Endometrial microvascular endothelial cells (primary cell): Measurements from ENCODE around the gene OXA1L. TPM values are rescaled to one million over a fixed set of nuclear protein-coding genes. Genes with fewer than 3 reads are reported as not detected.
"Not testable (repeated sequence)": the region's sequence is repeated elsewhere in the genome, so short reads cannot be mapped to it uniquely, and the experiment has no call there.

ENCODE experiments used
- in situ Hi-C: cut with HindIII; loops from 2 replicates; pipeline ENCODE4 v1.10.0; 2017; ENCODE audit warnings: low sequenced_read_pairs, low pct_unique_long_range_greater_than_20kb; ENCODE audit errors: inconsistent ontology term
- total RNA-seq: library from RNA; depleted of rRNA; stranded (reverse); fragments of >200 nt; gene quantifications from one replicate; pipeline ENCODE4 v1.2.3, GENCODE V29; 2015; ENCODE audit errors: inconsistent ontology term

The OXA1L gene
- total RNA-seq, 1 donor from 2014 or later = 203 TPM

- in situ Hi-C loops = no loop called here
These were observed 4.8 kb upstream of the OXA1L start for GRCh38 chr14:22761734-22762133.

- in situ Hi-C loops = no loop called here
These were observed 2.1 kb upstream of the OXA1L start for GRCh38 chr14:22764382-22764781.

- in situ Hi-C loops = no loop called here
These were observed 768 bp downstream of the OXA1L start for GRCh38 chr14:22767323-22767589.

- in situ Hi-C loops = no loop called here
These were observed 2.5 kb downstream of the OXA1L start for GRCh38 chr14:22768947-22769346.

- in situ Hi-C loops = no loop called here
These were observed 2.9 kb downstream of the OXA1L start for GRCh38 chr14:22769369-22769768.

GRCh38 chr14:22770481-22771187 lies 4.1 kb downstream of the OXA1L start:
- in situ Hi-C loops = no loop called here

- in situ Hi-C loops = no loop called here
These were observed 6.2 kb downstream of the OXA1L start for GRCh38 chr14:22772725-22773124.

GRCh38 chr14:22773162-22774010 lies 6.9 kb downstream of the OXA1L start:
- in situ Hi-C loops = no loop called here

GRCh38 chr14:22774011-22774706 lies 7.7 kb downstream of the OXA1L start:
- in situ Hi-C loops = no loop called here

GRCh38 chr14:22776215-22776614 lies 9.7 kb downstream of the OXA1L start:
- in situ Hi-C loops = no loop called here

- in situ Hi-C loops = not testable (repeated sequence)
These were observed 10.4 kb downstream of the OXA1L start for GRCh38 chr14:22776849-22777248.

GRCh38 chr14:22778084-22778483 lies 11.6 kb downstream of the OXA1L start:
- in situ Hi-C loops = no loop called here

GRCh38 chr14:22780105-22780679 lies 13.7 kb downstream of the OXA1L start:
- in situ Hi-C loops = no loop called here

- in situ Hi-C loops = no loop called here
These were observed 14.4 kb downstream of the OXA1L start for GRCh38 chr14:22780941-22781300.

GRCh38 chr14:22781301-22781991 lies 15.0 kb downstream of the OXA1L start:
- in situ Hi-C loops = no loop called here

GRCh38 chr14:22786685-22787084 lies 20.2 kb downstream of the OXA1L start:
- in situ Hi-C loops = no loop called here

- in situ Hi-C loops = no loop called here
These were observed 24.8 kb downstream of the OXA1L start for GRCh38 chr14:22791301-22791700.

GRCh38 chr14:22792158-22792557 lies 25.7 kb downstream of the OXA1L start:
- in situ Hi-C loops = no loop called here

GRCh38 chr14:22793550-22793949 lies 27.1 kb downstream of the OXA1L start:
- in situ Hi-C loops = not testable (repeated sequence)
